Measurements from ENCODE around the gene NLRC3.

The NLRC3 gene

DNA sequence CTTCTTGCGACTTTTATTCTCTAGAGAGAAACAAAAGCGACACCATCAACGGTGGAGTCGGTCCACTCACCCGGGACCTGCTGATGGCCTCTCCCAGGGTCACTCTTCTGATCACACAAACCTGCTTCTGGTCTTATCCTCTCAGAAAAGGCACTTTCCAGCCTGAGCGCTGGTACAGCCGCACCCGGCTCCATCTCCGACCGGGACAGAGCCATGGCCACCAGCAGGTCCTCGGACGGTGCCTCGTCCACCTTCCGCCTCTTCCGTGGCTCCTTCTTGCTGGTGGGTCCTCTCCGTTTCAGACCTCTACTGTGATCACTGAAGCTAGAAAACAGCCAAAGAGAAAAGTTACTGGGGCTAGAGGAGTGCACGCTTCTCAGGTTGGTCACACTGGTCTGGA, 20.5 kb upstream of the NLRC3 start:
- H3K4me3 ChIP-seq (ENCODE audit: low read depth, low read length): no peak overlapping the region
- no peak for TF ChIP-seq CTCF (IDR thresholded peaks at IDR 0.05; ENCODE audit: borderline replicate concordance, insufficient read depth, low read depth, low read length)

GRCh38 chr16:3597226-3597625, 20.0 kb upstream of the NLRC3 start:
- no peak overlapping the region for H3K4me3 ChIP-seq (ENCODE audit: low read depth, low read length)
- TF ChIP-seq CTCF (IDR thresholded peaks at IDR 0.05; ENCODE audit: borderline replicate concordance, insufficient read depth, low read depth, low read length): no peak

- no peak for TF ChIP-seq CTCF (IDR thresholded peaks at IDR 0.05; ENCODE audit: borderline replicate concordance, insufficient read depth, low read depth, low read length)
Measured at GRCh38 chr16:3596101-3596861, 19.1 kb upstream of the NLRC3 start.

DNA sequence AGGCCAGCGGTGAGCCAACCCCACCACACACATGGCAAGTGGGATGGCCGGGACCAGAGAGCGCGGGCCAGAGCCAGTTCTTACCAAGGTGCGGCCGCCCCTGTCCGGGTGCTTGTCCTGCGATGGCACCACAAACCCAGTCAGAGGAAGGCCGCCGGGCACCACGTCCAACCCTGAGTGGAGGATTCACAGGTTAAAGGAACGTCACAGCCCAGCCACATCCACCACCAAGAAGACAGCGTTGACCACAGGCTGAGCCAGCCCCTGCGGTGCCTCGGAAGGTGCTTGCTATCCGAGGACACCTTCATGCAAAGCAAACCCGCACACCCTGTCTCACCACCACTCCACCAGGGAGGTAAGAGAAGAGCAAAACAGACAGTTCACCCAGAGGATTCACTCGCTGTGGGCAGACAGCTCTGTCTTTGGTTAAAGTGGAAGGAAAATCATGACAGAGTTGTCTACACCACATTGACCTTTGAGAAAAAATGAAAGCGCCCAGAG, 18.4 kb upstream of the NLRC3 start:
- no peak overlapping the region for H3K4me3 ChIP-seq (ENCODE audit: low read depth, low read length)
- TF ChIP-seq CTCF (IDR thresholded peaks at IDR 0.05; ENCODE audit: borderline replicate concordance, insufficient read depth, low read depth, low read length): no peak

More at GRCh38 chr16:3596101-3596861, 19.1 kb upstream of the NLRC3 start:
- H3K4me3 ChIP-seq (ENCODE audit: low read depth, low read length): no peak overlapping the region

GRCh38 chr16:3595110-3595486, 17.9 kb upstream of the NLRC3 start:
- no peak overlapping the region for H3K4me3 ChIP-seq (ENCODE audit: low read depth, low read length)

GRCh38 chr16:3594316-3595109, 17.3 kb upstream of the NLRC3 start:
- TF ChIP-seq CTCF (IDR thresholded peaks at IDR 0.05; ENCODE audit: borderline replicate concordance, insufficient read depth, low read depth, low read length): no peak
- no peak overlapping the region for H3K4me3 ChIP-seq (ENCODE audit: low read depth, low read length)

More at GRCh38 chr16:3595110-3595486, 17.9 kb upstream of the NLRC3 start:
- TF ChIP-seq CTCF (IDR thresholded peaks at IDR 0.05; ENCODE audit: borderline replicate concordance, insufficient read depth, low read depth, low read length): no peak

Data from GM12875 (cell line).